GM19395 (cell line): ENCODE measurements around the gene CARD14.

Source experiments
- ATAC-seq: cut with Tn5 transposase; IDR thresholded peaks from one replicate; pipeline ENCODE4 v1.9.1; 2021; ENCODE audit warnings: mild to moderate bottlenecking, moderate library complexity; ENCODE audit not compliant: unreplicated experiment

Gene CARD14

GRCh38 chr17:80208050-80208449 is 38.2 kb downstream of the CARD14 start:
- ATAC-seq: no peak

- no peak for ATAC-seq
Observed at GRCh38 chr17:80209765-80210164, 39.9 kb downstream of the CARD14 start.

GRCh38 chr17:80210348-80211108 is 40.7 kb downstream of the CARD14 start:
- no peak for ATAC-seq

- ATAC-seq: no peak
Observed at GRCh38 chr17:80212109-80212508, 42.3 kb downstream of the CARD14 start.

GRCh38 chr17:80212511-80212910 is 42.7 kb downstream of the CARD14 start:
- ATAC-seq: no peak

GRCh38 chr17:80212962-80213642 is 43.3 kb downstream of the CARD14 start:
- ATAC-seq: no peak

GRCh38 chr17:80213643-80213975 is 43.8 kb downstream of the CARD14 start:
- ATAC-seq: no peak

GRCh38 chr17:80214012-80214877 is 44.4 kb downstream of the CARD14 start:
- ATAC-seq: no peak

GRCh38 chr17:80214878-80215210 is 45.0 kb downstream of the CARD14 start:
- ATAC-seq: no peak

GRCh38 chr17:80216473-80217456 is 46.9 kb downstream of the CARD14 start:
- no peak for ATAC-seq

GRCh38 chr17:80217703-80218362 is 48.0 kb downstream of the CARD14 start:
- no peak for ATAC-seq

GRCh38 chr17:80218391-80218790 is 48.6 kb downstream of the CARD14 start:
- no peak for ATAC-seq

- peak; percentile 63 for ATAC-seq
Observed at GRCh38 chr17:80219013-80219762, 49.4 kb downstream of the CARD14 start.

GRCh38 chr17:80219763-80220053 is 49.9 kb downstream of the CARD14 start:
- peak; percentile 30 for ATAC-seq

- peak; percentile 44 for ATAC-seq
Observed at GRCh38 chr17:80220054-80220735, 50.4 kb downstream of the CARD14 start, which contains the start of the genes SGSH and SLC26A11. Gene SGSH, minus strand, starts transcription at chr17:80220333. Its CDS starts 20 bp downstream, at chr17:80220313. Gene SLC26A11, plus strand, starts transcription at chr17:80220427. Its CDS starts 1,134 bp downstream, at chr17:80221561.

- no peak for ATAC-seq
Observed at GRCh38 chr17:80220736-80221215, 50.9 kb downstream of the CARD14 start.

GRCh38 chr17:80221351-80222105 is 51.7 kb downstream of the CARD14 start:
- no peak for ATAC-seq
